Measurements from ENCODE around the gene SPATS2.

DNA sequence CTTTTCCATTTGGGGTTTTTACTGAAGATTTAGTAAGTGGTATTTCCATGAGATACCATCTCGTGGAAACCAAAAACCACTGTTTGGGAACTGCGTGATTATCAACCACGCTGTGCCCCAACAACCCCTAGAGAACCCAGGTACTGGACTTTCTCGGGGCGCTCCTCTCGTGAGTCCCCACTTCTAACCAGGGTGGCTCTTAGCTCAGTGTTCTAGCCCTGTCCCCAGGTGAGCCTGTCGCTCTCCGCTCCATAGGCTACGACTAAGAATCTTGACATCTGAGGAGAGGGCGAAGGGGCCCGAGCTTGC, 200.0 kb downstream of the SPATS2 start:
- TF ChIP-seq, protein P1, sequence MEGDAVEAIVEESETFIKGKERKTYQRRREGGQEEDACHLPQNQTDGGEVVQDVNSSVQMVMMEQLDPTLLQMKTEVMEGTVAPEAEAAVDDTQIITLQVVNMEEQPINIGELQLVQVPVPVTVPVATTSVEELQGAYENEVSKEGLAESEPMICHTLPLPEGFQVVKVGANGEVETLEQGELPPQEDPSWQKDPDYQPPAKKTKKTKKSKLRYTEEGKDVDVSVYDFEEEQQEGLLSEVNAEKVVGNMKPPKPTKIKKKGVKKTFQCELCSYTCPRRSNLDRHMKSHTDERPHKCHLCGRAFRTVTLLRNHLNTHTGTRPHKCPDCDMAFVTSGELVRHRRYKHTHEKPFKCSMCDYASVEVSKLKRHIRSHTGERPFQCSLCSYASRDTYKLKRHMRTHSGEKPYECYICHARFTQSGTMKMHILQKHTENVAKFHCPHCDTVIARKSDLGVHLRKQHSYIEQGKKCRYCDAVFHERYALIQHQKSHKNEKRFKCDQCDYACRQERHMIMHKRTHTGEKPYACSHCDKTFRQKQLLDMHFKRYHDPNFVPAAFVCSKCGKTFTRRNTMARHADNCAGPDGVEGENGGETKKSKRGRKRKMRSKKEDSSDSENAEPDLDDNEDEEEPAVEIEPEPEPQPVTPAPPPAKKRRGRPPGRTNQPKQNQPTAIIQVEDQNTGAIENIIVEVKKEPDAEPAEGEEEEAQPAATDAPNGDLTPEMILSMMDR (conservative IDR thresholded peaks at IDR 0.05; ENCODE audit: low read depth, low read length): no peak
- no peak for TF ChIP-seq POLR2A (IDR thresholded peaks at IDR 0.05; ENCODE audit: low read depth, low read length)
- TF ChIP-seq CEBPB (IDR thresholded peaks at IDR 0.05; ENCODE audit: low read depth, low read length): no peak
- TF ChIP-seq RAD21 (IDR thresholded peaks at IDR 0.05; ENCODE audit: low read length): no peak
- TF ChIP-seq CHD1 (IDR thresholded peaks at IDR 0.05; ENCODE audit: low read depth, low read length): no peak
- no peak for TF ChIP-seq RFX5 (IDR thresholded peaks at IDR 0.05; ENCODE audit: low read depth, low read length)

Data from IMR-90 (cell line).